AML-193 (cell line): ENCODE results near the gene RP9.
"Not testable (repeated sequence)": the region's sequence is repeated elsewhere in the genome, so short reads cannot be mapped to it uniquely, and the experiment has no call there.

Experiments used
- DNase-seq, 2 experiments: peaks; one replicate each; lab custom pipeline; 2025; lab: John Stamatoyannopoulos, UW

Gene RP9

DNA sequence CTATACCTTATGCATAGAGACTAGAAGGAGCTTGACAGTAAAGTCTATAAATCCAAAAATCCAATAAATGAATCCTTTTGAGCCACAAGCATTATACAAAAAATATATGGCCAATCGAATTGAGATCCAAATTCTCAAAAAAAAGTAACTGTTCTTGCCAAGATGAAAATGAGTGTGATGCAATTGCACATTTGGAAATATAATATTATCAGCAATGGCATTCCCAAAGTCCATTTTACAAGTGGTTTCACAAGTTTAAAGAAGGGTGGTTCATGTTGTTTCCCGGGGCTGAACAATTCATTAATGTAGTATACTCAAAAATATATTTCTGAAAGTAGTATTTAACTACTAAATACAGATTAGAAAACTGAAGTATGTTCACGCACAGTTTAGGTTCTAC, 7.3 kb downstream of the RP9 start:
- DNase-seq, result no peak

DNA sequence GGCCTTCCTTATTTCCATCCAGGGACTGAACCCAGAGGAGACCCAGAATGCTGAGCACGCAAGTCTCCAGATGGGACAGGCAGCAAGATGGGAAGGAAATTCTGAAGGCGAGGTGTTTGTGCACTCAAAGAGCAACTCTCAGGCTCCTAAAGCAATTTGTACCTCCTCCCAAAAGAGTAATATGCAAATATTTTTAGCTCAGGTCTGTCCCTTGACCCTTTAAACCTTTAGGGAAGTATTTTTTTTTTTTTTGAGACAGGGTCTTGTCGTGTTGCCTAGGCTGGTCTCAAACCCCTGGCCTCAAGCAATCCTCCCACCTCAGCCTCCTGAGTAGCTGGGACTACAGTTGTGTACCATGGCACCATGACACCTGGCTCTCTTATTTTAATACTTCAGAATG, 8.4 kb downstream of the RP9 start:
- no peak for DNase-seq

DNA sequence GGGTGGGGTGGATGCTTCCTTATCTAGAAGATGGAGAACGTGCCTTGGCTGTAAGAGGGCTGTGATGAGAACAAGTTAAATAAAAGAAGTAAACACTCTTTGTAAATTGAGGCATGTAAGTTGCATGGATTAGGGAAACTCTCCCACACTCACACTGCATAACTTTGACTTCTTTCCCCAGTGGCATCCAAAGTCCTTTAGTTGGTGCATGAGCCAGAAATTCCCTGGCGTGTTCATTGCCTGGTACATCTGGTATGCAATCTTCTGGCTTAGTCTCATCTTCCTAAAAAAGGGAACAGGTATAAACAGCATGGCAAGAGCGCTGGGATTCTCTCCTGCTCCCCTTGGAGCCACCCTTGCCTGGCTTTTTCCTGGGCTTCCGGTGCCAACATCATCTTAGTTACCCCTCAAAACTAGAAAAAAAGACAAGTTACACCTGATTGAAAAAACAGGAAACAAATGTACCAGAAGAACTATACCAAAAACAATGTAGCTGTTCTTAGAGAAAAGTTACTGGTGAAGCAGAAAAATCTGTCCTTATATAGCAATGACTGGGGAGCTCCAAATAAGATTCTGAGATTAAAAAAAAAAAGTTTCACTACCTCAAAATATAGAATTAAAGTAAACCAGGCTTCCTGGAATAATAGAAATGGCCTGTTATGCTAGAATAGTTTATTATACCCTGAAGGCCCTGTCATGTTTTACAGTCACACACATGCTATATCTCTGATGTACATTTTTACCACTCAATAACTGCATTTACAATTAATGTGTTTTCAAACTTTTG, 9.9 kb downstream of the RP9 start:
- DNase-seq, result no peak

DNA sequence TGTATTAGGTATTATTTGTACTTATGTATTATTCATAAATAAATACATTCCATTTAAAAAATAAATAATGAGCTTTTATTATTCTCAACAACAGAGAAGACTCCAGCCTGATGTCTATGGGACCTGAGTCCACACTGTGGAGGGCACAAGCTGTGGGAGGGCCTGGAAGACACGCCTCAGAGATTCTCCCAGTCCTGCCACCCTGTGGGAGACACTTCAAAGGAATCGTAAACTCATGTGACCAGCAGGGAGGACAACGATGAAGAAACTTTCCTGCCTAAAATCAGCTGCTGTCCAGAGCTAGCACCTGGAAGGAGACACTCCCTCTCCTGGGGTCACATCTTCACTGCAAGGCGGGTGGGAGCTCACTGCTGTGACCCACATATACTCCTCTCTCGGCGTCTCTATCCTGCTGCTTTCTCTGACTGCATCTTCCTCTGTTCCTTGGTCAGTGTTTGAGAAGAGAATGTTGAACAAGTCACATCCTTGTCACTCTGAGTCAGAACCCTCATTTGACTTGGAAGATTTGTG, 14.4 kb downstream of the RP9 start:
- not testable (repeated sequence) for DNase-seq

DNA sequence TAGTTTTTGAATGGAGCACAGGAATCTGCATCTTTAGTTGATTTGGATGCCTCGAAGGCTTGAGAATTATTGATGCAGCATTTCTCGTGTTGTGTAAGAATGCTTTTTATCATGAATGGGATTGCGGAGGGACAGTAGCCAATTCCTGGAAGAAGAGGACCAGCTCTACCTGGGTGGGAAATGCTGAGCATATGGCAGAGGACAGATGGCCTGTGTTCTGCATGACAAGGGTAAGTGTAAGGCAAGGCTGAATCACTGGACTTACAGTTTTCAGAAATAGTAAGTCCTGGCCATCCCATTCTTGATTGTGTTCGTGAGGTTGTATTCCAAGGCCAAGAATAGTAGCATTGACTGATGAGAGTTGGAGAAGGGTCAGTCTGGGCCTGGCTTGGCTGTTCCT, 15.9 kb downstream of the RP9 start:
- DNase-seq, result no peak

DNA sequence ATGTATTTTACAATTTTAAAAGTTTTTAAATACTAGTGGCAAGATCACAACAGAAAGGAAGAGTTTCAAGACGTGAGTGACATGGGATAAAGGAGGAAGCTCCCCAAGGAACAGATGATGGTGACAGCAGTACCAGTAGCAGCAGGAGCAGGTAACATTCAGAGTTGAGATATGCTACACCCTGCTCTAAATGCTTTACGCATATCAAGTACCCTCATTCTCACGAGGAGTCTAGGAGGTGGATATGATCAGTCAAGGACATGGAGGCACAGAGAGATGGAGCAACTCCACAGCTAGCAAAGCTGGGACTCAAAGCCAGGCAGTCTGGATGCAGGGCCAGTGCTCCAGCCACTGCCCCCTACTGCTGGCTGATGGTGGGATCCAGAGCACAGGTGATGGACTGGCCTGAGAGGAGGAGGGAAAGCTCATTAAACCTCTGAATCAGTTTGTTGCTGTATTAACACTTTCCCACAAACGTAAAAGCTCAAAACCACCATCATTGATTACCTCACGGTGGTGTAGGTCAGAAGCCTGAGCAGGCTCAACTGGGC, 17.5 kb downstream of the RP9 start:
- no peak for DNase-seq

DNA sequence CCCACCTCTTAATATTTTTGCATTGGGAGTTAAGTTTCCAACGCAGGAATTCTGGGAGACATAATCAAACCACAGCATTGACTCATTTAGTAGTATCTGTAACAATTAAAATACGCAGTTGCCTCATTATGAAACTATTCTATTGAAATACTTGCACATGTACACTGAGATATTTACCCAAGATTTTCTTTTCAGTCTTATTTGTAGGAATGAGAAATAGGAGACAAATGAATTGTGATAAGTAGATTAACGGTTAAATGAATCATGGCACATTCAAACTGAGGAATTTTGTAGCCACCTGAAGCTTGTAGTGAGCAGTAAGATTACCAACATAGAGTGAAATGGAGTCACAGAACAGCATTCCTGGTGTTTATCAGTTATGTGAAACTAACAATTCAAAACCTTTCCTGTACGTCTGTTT, 18.1 kb downstream of the RP9 start:
- no peak for DNase-seq

DNA sequence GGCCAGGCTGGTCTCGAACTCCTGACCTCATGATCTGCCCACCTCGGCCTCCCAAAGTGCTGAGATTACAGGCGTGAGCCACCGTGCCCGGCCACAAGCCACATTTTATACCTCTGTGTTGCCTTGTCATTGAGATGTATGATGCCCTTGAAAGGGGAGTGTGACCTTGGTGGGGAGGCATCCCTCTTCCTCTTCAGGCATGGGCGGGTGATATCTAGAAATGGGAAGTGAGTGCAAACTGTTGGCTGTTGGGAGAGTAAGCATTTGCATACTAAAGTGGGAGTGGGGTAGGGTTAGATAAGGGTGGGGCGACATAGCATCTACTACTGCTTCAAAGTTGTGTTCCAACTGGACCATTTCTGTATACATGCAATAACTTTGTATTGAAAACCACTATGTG, 20.1 kb downstream of the RP9 start:
- DNase-seq, result no peak

DNA sequence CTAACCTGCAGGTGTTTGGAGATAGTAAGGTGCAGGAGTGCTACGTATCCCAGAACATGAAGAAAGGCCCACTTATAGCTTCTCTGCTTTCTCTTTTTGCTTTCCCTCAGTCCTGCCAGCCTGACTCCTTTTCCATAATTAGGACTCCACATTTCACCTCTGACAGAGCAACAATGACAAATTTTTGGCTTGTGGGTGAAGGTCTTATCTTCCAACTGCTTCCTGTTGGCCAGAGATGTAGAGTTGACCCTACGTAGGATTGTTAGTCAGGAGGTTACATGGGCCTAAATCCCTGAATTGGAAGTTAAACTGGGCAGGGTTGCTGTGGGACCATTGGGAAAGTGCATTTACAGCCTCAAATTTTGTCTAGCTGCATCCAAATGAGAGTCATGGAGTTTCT, 21.3 kb downstream of the RP9 start:
- DNase-seq, result no peak

DNA sequence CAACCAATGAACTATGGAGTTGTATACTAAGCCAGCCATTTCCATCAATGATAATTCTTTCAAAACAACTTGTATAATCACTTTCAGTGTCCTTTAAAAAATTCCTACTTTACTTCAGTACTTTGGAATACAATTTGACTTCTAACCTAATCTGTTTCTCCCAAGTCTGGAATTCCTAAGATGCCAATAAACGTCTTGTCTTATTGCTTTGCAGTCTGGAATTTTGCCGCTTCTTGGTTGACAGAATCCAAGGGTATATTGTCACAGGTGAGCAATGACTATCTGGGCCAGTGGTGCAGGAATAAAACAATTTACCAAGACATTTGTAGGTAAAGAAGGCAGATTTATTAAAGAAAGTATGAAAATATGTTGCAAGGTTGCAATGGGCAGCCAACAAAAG, 21.8 kb downstream of the RP9 start:
- DNase-seq, result no peak

DNA sequence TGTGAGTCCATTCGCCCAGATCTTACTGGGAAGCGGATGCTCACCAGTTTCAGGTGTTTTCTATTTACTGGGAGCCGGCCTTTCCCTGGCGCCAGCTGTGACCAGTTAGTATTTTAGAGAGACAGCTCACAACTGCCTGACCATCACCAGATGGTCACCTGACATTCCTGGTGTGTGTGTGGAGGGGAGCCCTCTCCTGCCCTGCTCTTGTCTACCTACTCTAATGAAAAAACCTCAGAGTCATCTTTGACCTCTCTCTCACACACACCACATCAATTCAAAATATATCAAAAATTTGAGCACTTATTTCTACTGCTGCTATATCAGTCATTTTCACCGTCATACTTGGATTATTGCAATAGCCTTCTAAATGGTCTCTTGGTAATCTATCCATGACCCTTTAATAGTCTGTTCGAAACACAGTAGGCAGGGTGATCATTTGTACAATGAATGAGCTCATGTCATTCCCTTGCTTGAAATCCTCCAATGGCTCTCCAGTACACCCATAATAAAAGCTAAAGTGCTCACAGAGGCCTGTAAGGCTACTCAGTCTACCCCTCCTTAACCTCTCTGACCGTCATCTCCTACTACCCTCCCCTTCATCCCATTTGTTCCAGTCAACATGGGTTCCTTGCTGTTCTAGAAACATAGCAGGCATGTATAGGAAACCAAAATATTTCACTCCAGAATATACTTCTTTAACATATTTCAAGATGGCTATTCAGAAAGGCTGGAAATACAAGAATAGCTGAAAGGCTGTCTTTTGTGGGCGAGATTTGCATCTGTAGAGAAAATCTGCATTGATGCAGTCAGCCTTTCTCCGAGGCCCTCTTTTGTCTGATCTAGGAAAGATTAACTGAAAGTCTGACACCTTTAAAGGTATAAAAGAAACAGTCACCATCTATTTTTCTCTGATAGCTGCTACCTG, 29.2 kb downstream of the RP9 start:
- no peak for DNase-seq

DNA sequence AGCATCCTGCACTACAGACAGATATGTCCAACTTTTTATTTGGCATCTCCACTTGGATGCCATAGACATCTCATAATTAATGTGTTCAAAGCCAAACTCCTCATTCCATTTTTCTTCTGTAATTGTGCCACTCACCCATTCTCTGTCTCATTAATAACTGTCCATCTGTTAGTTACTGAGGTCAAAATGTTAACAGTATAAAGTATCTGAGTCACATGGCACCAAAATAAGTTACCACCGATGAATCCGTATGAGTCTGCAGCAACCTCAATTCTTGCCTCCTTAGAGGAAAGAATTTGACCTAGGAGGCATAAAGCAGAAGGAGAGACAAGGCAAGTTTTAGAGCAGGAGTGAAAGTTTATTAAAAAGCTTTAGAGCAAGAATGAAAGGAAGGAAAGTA, 30.1 kb downstream of the RP9 start:
- DNase-seq, result no peak

DNA sequence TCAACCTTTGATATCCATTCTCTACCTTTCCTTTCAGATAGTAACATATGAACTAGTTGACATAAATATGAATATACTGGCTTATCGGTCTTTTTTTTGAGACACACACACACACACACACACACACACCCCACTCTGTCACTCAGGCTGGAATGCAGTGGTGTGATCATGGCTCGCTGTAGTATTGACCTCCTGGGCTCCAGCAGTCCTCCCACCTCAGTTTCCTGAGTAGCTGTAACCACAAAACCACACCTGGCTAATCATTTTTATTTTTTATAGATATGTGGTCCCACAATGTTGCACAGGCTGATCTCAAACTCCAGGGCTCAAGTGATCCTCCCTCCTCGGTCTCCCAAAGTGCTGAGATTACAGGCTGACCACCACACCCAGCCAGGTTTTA, 32.5 kb downstream of the RP9 start:
- DNase-seq, result no peak

DNA sequence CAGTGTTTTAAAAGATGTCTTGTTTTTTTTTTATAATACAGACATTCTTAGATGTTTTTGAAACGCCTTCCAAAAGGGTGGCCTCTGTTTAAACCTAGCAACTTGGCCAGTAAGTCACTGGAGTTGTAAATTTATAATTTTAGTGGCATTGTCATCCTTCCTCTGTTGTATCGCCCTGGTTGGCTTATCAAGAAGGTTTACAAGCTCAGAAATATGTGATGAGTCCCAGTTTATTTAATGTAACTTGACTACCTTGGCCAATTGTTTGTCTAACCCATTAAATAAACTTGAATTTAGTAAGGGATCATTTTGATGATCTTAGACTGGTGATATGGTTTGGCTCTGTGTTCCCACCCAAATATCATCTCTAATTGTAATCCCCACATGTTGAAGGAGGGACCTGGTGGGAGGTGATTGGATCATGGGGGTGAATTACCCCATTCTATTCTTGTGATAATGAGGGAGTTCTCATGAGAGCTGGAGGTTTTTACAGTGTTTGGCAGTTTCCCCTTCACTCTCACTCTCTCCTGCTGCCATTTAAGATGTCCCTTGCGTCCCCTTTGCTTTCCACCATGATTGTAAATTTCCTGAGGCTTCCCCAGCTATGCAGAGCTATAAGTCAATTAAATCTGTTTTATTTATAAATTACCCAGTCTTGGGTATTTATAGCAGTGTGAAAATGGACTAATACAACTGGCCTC, 33.2 kb downstream of the RP9 start:
- no peak for DNase-seq

DNA sequence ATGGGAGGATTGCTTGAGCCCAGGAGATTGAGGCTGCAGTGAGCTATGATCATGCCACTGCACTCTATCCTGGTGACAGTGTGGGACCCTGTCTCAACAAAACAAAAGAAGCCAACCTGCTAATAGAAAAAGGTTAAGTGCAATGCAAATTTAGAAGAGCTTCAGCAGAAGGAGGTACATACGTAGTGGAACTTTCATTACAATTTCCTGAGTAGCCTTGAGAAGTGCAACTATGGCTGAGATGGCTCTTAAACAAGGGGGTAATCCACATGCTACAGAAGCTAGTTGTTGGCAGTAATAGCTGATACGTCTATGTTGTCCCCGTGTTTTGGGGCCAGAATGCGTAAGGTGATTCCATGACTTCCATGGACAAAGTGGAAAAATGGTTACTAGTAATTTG, 36.0 kb downstream of the RP9 start:
- no peak for DNase-seq

DNA sequence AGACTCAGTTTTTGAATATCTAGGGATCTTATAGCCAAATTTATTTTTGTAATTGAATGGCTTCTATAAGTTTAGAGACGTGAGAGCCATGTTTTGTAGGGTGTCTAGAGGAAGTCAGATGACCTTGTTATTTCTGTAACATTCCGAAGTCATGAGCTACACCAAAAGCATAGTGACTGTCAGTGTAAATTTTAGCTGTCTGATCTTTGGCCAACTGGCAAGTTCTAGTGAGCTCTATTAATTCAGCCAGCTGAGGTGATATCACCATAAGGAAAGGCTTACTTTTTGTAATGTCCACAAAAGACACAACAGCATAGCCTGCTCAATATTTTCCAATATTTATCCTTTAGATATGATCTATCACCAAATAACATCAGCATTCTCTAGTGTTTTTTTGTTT, 36.7 kb downstream of the RP9 start:
- DNase-seq, result no peak

DNA sequence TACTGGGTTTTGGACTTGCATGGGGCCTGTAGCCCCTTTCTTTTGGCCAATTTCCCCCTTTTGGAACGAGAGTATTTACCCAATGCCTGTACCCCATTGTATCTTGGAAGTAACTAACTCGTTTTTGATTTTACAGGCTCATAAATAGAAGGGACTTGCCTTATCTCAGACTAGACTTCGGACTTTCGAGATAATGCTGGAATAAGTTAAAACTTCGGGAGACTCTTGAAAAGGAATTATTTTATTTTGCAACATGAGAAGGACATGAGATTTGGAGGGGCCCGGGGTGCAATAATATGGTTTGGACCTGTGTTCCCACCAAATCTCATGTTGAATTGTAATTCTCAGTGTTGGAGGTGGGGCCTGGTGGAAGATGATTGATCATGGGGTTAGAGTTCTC, 38.4 kb downstream of the RP9 start:
- DNase-seq, result no peak

DNA sequence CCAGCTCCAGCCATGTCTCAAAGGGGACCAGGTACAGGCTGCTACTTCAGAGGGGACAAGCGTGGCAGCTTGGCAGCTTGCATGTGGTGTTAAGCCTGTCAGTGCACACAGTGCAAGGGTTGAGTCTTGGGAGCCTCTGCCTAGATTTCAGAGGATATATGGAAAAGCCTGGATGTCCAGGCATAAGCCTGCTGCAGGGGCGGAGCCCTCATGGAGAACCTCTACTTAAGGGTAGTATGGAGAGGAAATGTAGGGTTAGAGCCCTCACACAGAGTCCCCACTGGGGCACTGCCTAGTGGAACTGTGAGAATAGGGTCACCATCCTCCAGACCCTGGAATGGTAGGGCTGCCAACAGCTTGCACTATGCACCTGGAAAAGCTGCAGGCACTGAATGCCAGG, 38.9 kb downstream of the RP9 start:
- DNase-seq, result no peak

DNA sequence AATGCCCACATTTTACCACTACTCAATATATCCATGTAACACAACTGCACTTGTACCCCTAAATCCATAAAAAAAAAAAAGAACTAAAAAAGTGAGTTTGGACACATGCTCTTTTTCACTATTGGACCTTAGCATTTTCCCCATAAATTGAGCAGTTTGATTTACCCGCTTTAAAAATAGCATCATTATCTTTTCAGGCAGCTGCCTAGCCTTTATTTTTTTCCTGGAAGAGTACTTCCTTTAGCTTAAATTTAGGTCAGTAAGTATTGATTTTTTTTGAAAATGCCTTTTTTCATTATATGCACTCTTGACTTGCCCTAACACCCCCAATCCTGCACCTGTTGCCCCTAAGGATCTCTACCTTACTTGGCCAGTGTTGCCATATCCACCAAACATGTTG, 41.3 kb downstream of the RP9 start:
- DNase-seq, result no peak

DNA sequence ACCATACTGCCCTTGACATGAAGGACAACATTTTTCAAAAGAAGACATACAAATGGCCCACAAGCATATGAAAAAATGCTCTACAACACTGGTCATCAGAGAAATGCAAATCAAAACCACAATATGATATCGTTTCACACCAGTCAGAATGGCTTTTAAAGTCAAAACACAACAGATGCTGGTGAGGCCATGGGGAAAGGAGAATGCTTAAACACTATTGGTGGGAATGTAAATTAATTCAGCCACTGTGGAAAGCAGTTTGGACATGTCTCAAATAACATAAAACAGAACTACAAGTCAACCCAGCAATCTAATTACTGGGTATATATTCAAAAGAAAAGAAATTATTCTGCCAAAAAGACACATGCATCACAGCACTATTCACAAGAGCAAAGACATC, 42.4 kb downstream of the RP9 start:
- no peak for DNase-seq

DNA sequence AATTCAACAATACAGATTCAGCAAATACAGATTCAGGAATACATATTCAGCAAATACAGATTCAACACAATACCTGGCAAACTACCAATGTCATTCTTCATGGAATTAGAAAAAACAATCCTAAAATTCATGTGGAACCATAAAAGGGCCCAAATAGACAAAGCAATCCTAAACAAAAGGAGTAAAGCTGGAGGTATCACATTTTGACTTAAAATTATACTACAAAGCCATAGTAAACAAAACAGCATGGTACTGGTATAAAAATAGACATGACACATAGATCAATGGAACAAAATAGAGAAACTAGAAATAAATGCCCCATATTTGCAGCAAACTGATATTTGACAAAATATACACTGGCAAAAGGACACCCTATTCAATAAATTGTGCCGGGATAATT, 43.2 kb downstream of the RP9 start:
- no peak for DNase-seq

DNA sequence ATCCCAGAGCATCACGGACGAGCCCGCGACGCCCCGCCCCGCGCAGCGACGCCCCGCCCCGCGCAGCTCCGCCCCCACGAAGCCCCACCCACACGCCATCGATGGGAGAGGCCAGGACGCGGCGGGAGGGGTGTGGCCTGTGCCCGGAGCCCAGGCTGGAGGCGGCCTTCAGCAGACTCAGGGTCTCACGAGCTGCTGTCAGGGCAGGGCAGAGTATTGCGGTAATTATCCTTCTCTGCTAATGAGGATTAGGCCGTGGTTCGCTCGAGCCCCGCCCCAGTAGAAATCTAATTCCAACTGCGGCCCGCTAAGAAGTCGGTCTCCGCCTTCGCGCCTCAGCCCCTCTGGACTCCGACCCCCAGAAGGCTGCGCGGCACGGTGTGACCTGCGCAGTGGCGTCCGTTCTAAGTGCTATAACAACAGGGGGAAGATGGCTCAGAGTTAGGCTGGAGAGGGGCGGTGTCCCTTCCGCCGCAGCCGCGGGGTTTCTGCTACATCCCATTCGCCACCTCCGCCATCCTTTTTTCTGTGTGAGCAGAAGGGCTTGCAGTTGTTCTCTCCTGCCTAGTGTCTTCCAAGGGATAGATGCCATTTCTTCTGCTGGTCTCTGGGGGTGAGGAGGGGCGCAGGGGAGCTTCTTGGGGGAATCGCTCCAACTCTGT, 46.3 kb downstream of the RP9 start:
- peak; percentile 89 to 90 for DNase-seq
